ENCODE measurements around the gene ERAL1.
"Not testable (repeated sequence)": the region's sequence is repeated elsewhere in the genome, so short reads cannot be mapped to it uniquely, and the experiment has no call there.

Gene ERAL1

DNA sequence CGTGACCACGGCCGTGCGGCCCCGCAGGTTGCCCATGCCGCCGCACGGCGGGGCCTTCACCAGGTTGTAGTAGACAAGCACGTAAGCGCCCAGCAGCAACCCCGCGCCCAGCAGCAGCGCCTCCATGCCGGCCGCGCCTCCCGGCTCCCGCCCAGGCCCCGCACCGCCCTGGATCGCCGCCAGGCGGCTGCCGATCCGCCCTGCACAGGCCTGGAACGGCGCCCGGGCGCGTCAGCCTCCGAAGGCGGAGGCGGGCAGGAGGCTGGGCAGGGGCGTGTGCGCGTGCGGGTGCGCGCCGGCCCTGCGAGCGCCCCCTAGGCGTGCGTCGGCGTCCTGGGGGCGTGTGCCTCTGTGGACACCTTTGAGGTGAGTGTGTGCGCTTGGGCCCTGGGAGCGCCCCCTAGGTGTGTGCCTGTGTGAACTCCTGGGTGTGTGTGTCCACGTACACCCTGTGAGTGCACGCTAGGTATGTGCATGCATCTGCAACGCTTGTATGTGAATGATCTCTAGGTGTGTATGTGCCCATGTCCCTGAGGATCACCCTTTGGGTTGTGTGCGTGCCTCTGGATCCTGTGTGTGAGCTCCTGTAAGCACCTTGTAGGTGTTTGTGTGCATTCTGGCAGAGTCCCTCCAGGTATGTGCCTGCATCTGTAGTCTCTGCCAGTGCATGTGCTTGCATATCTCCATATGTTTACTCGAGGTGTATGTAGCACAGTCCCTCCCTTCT lies 48.2 kb downstream of the ERAL1 start, which contains the start of gene DHRS13:
Gene DHRS13 (minus strand): TSS at position 261 of the 727 bp plus-strand sequence. CDS start 135 bp downstream, at position 126.
- peak; percentile 93 for DNase-seq
- no peaks in the 10 kb centered on the region for H3K9me3 ChIP-seq
- H3K36me3 ChIP-seq: peaks cover 8% of the 10 kb centered on the region; the same call in 1 of the 2 replicates
- TF ChIP-seq, protein P1, sequence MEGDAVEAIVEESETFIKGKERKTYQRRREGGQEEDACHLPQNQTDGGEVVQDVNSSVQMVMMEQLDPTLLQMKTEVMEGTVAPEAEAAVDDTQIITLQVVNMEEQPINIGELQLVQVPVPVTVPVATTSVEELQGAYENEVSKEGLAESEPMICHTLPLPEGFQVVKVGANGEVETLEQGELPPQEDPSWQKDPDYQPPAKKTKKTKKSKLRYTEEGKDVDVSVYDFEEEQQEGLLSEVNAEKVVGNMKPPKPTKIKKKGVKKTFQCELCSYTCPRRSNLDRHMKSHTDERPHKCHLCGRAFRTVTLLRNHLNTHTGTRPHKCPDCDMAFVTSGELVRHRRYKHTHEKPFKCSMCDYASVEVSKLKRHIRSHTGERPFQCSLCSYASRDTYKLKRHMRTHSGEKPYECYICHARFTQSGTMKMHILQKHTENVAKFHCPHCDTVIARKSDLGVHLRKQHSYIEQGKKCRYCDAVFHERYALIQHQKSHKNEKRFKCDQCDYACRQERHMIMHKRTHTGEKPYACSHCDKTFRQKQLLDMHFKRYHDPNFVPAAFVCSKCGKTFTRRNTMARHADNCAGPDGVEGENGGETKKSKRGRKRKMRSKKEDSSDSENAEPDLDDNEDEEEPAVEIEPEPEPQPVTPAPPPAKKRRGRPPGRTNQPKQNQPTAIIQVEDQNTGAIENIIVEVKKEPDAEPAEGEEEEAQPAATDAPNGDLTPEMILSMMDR (IDR thresholded peaks at IDR 0.05; ENCODE audit: low read depth, low read length): peak; percentile 65
- no peaks in the 10 kb centered on the region for H3K4me1 ChIP-seq
- no peaks in the 10 kb centered on the region for H3K27me3 ChIP-seq
- peak within 1 kb of the TSS; percentile 66 for H3K4me3 ChIP-seq (ENCODE audit: low read depth, low read length)

DNA sequence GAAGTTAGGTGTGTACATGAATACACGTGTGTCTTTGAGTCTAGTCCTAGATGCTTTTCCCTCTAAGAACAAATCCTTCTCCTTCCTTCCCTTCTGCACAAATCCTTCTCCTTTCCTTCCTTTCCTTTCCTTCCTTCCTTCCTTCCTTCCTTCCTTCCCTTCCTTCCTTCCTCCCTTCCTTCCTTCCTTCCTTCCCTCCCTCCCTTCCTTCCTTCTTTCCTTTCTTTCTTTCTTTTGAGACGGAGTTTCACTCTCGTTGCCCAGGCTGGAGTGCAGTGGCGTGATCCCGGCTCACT lies 48.7 kb downstream of the ERAL1 start:
- H3K9me3 ChIP-seq; H3K27me3 ChIP-seq; H3K4me1 ChIP-seq; H3K4me3 ChIP-seq (ENCODE audit: low read depth, low read length); DNase-seq: not testable (repeated sequence)
- peaks cover 13% of the 10 kb centered on the region for H3K36me3 ChIP-seq

DNA sequence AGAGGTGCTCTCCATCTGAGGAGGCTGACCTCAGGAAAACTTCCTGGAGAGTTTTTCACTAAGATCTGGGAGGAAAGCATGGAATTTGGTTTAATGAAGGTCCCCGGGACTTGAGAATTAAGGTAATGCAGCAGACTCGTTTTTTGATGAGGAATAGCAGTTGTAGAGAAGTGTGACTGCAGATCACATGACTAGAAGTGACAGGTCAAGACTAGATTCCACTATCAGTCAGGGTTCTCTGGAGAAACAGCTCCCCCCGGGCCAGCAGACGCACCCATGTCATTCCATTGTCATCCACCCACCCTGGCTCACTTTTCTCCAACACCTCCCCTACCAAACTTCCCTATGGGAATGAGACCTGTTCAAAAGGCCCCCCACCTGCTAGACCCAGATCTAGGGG lies 50.0 kb downstream of the ERAL1 start:
- no peaks in the 10 kb centered on the region for H3K4me1 ChIP-seq

DNA sequence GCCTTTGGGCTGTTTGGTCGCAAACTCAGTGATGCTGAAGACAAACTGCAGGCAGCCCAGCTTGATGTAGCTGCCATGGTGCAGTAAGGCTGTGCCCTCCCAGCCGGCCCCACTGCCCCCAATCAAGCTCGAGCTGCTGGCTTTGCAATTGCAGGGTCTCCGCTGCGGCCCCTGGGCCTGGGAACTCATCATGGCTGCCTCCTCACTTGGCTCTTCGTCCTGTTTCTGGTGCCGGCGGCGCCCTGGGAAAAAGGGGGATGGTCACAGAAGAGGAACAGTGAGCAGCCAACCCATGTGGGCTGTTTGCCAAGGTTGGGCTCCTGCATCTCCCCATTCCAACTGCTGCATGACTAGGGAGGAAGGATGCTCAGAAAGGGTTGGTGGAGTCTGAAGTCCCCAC lies 51.5 kb downstream of the ERAL1 start:
- no peaks in the 10 kb centered on the region for H3K9me3 ChIP-seq
- no peaks in the 10 kb centered on the region for H3K27me3 ChIP-seq
- H3K4me3 ChIP-seq (ENCODE audit: low read depth, low read length): no peak overlapping the region
- DNase-seq: peak; percentile 23
- H3K4me1 ChIP-seq: no peaks in the 10 kb centered on the region
- TF ChIP-seq, protein P1 (IDR thresholded peaks at IDR 0.05; ENCODE audit: low read depth, low read length): no peak
- H3K36me3 ChIP-seq: peaks cover 34% of the 10 kb centered on the region

More for the DNA sequence above, 50.0 kb downstream of the ERAL1 start:
- no peaks in the 10 kb centered on the region for H3K9me3 ChIP-seq
- H3K4me3 ChIP-seq (ENCODE audit: low read depth, low read length): no peak overlapping the region
- no peaks in the 10 kb centered on the region for H3K27me3 ChIP-seq
- DNase-seq: no peak
- H3K36me3 ChIP-seq: peaks cover 20% of the 10 kb centered on the region
- TF ChIP-seq, protein P1 (IDR thresholded peaks at IDR 0.05; ENCODE audit: low read depth, low read length): no peak

DNA sequence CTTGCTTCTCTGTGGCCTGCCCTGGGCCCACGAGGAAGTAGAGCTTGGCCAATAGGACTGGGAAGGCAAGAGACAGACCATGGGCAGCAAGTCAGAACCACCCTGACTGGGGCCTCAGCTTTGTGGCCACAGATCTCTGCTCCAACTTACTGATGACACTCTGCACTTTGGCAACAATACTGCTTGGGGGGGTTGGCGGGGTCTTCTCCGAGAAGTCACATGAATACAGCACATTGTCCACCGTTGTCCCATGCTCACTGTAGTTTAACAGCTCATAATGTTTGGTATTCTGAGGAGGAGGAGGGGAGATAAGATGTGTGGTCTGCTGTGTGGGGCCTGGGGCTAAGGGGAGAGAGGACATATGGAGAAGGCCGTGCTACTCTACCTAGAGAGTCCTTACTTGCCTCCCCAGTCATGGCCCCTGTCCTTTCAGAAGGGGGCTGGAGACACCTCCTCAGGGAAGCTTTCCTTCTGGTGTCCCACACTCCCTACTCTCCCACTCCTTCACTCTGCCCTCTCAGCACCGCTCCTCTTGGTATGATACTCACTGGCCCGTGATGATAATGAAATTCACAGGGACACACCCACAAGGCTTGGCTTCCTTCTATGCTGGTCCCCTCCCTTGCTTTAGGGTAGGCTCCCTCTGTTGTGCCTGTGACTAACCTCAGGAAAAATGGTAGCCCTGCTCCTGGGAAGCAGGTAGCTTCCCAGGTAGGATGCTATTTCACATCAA lies 52.1 kb downstream of the ERAL1 start:
- no peaks in the 10 kb centered on the region for H3K27me3 ChIP-seq
- peaks cover 38% of the 10 kb centered on the region for H3K36me3 ChIP-seq
- no peaks in the 10 kb centered on the region for H3K9me3 ChIP-seq
- no peak overlapping the region for H3K4me3 ChIP-seq (ENCODE audit: low read depth, low read length)
- TF ChIP-seq, protein P1 (IDR thresholded peaks at IDR 0.05; ENCODE audit: low read depth, low read length): no peak
- H3K4me1 ChIP-seq: no peaks in the 10 kb centered on the region
- DNase-seq: no peak

DNA sequence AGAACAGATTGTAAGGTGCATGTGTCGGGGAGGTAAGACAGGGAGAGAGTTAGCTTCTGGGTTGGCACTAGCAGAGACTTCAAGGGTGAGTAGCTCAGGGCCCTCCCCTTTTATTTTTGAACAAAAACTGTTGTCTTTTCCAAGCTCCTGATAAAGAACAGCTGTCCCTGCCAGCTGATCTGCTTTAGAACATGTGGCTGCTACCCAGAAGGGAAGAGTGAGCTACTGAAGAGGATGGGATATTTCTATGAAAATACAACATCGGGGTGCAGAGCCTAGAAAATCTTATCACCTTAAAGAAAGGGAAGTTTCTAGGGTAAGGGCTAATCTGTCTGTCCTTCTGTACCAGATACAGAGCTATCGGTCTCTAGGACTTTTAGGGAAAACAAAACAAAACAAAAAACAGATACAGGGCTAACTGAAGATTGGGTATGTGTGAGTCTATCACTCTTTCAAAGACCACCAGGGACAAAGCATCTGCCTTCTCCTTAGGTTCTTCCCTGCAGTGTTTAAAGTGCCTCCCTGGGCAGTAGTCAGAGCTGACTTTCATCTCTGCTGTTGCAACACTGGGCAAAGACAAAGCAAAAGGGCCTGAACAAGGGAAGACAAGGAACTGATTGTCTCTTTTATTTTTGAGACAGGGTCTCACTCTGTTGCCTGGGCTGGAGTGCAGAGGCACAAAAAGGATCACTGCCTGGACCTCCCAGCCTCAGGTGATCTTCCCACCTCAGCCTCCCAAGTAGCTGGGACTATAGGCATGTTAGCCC lies 53.1 kb downstream of the ERAL1 start:
- DNase-seq: no peak
- no peak overlapping the region for H3K4me3 ChIP-seq (ENCODE audit: low read depth, low read length)
- H3K36me3 ChIP-seq: peaks cover 49% of the 10 kb centered on the region
- H3K27me3 ChIP-seq: no peaks in the 10 kb centered on the region
- H3K9me3 ChIP-seq: no peaks in the 10 kb centered on the region
- H3K4me1 ChIP-seq: no peaks in the 10 kb centered on the region
- TF ChIP-seq, protein P1 (IDR thresholded peaks at IDR 0.05; ENCODE audit: low read depth, low read length): no peak

Measured in BE2C (cell line).